Measurements from ENCODE around the gene ITGB4.

- TF ChIP-seq REST (IDR thresholded peaks at IDR 0.05; ENCODE audit: unreplicated experiment): no peak
- TF ChIP-seq, protein P1, sequence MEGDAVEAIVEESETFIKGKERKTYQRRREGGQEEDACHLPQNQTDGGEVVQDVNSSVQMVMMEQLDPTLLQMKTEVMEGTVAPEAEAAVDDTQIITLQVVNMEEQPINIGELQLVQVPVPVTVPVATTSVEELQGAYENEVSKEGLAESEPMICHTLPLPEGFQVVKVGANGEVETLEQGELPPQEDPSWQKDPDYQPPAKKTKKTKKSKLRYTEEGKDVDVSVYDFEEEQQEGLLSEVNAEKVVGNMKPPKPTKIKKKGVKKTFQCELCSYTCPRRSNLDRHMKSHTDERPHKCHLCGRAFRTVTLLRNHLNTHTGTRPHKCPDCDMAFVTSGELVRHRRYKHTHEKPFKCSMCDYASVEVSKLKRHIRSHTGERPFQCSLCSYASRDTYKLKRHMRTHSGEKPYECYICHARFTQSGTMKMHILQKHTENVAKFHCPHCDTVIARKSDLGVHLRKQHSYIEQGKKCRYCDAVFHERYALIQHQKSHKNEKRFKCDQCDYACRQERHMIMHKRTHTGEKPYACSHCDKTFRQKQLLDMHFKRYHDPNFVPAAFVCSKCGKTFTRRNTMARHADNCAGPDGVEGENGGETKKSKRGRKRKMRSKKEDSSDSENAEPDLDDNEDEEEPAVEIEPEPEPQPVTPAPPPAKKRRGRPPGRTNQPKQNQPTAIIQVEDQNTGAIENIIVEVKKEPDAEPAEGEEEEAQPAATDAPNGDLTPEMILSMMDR (conservative IDR thresholded peaks at IDR 0.05; ENCODE audit: low read depth in 2 of 2): no peak
- TF ChIP-seq POLR2AphosphoS5 (IDR thresholded peaks at IDR 0.05; ENCODE audit: low read depth): no peak
- no peak for TF ChIP-seq EZH2 (IDR thresholded peaks at IDR 0.05; ENCODE audit: low read depth, unreplicated experiment)
- no peak for TF ChIP-seq EZH2phosphoT487 (IDR thresholded peaks at IDR 0.05; ENCODE audit: unreplicated experiment)
Observed at GRCh38 chr17:75740215-75740614, 19.0 kb downstream of the ITGB4 start.

All from GM23338 (cell line).